Neural cell (in vitro differentiated cells): Measurements from ENCODE around the gene VPS8.

ENCODE experiments used
- EP300 ChIP-seq: fragments of 450-650 bp; conservative IDR thresholded peaks from 2 replicates; pipeline ENCODE4 v1.6.1; 2014; ENCODE audit warnings: antibody characterized with exemption, mild to moderate bottlenecking, moderate library complexity; ENCODE audit not compliant: poor library complexity, severe bottlenecking
- EZH2 ChIP-seq: fragments of 200-600, 300-800 bp; shearing (Covaris generic), sonication (generic); IDR thresholded peaks from 2 replicates; pipeline ENCODE4 v1.6.1; 2014; ENCODE audit warnings: antibody characterized with exemption, low read length, borderline replicate concordance, mild to moderate bottlenecking; ENCODE audit not compliant: insufficient read depth, poor library complexity, severe bottlenecking
- MXI1 ChIP-seq: fragments of 450-650 bp; conservative IDR thresholded peaks from 2 replicates; pipeline ENCODE4 v1.6.1; 2014; ENCODE audit warnings: antibody characterized with exemption, mild to moderate bottlenecking; ENCODE audit not compliant: poor library complexity, severe bottlenecking
- POLR2AphosphoS5 ChIP-seq: IDR thresholded peaks from 2 replicates; pipeline ENCODE4 v1.6.1; 2012
- RAD21 ChIP-seq: fragments of 450-650 bp; conservative IDR thresholded peaks from 2 replicates; pipeline ENCODE4 v1.6.1; 2014; ENCODE audit warnings: antibody characterized with exemption, mild to moderate bottlenecking, moderate library complexity
- SMC3 ChIP-seq: fragments of 450-650 bp; conservative IDR thresholded peaks from 2 replicates; pipeline ENCODE4 v1.6.1; 2014; ENCODE audit warnings: antibody characterized with exemption, mild to moderate bottlenecking, moderate library complexity; ENCODE audit not compliant: poor library complexity
- TAF1 ChIP-seq: IDR thresholded peaks from 2 replicates; pipeline ENCODE4 v1.6.1; 2012; ENCODE audit warnings: low read depth
- TF ChIP-seq, protein P1 (sequence below): fragments of 450-650 bp; IDR thresholded peaks from 2 replicates; pipeline ENCODE4 v1.5.1; 2014; ENCODE audit warnings: antibody characterized with exemption, mild to moderate bottlenecking, moderate library complexity; ENCODE audit not compliant: poor library complexity, severe bottlenecking
- TF ChIP-seq, protein P2 (sequence below): IDR thresholded peaks from 2 replicates; pipeline ENCODE4 v1.6.1; 2012; ENCODE audit warnings: borderline replicate concordance

DNA sequence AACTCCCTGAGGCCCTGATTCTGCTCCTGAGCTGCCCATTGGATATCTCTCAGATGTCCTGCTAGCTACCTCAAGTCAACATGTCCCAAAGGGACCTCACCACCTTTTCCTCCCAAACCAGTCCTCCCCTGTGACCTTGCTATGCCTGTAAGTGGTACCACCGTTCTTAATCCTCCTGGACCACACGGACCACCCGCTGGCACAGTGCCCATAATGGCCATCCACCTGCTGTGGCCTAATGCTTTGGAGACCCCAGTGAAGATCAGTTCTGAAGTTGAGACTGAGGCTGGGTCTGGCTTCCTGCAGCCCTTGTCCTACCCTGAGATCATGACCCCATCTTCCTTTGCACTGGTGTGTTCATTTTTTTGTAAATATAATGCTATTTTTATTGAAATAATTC lies 15.0 kb upstream of the VPS8 start:
- no peak for TF ChIP-seq RAD21
- TF ChIP-seq, protein P1, sequence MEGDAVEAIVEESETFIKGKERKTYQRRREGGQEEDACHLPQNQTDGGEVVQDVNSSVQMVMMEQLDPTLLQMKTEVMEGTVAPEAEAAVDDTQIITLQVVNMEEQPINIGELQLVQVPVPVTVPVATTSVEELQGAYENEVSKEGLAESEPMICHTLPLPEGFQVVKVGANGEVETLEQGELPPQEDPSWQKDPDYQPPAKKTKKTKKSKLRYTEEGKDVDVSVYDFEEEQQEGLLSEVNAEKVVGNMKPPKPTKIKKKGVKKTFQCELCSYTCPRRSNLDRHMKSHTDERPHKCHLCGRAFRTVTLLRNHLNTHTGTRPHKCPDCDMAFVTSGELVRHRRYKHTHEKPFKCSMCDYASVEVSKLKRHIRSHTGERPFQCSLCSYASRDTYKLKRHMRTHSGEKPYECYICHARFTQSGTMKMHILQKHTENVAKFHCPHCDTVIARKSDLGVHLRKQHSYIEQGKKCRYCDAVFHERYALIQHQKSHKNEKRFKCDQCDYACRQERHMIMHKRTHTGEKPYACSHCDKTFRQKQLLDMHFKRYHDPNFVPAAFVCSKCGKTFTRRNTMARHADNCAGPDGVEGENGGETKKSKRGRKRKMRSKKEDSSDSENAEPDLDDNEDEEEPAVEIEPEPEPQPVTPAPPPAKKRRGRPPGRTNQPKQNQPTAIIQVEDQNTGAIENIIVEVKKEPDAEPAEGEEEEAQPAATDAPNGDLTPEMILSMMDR, result no peak
- no peak for TF ChIP-seq SMC3
- no peak for TF ChIP-seq EZH2
- no peak for TF ChIP-seq POLR2AphosphoS5
- TF ChIP-seq EP300, result no peak
- TF ChIP-seq MXI1, result no peak
- TF ChIP-seq, protein P2, sequence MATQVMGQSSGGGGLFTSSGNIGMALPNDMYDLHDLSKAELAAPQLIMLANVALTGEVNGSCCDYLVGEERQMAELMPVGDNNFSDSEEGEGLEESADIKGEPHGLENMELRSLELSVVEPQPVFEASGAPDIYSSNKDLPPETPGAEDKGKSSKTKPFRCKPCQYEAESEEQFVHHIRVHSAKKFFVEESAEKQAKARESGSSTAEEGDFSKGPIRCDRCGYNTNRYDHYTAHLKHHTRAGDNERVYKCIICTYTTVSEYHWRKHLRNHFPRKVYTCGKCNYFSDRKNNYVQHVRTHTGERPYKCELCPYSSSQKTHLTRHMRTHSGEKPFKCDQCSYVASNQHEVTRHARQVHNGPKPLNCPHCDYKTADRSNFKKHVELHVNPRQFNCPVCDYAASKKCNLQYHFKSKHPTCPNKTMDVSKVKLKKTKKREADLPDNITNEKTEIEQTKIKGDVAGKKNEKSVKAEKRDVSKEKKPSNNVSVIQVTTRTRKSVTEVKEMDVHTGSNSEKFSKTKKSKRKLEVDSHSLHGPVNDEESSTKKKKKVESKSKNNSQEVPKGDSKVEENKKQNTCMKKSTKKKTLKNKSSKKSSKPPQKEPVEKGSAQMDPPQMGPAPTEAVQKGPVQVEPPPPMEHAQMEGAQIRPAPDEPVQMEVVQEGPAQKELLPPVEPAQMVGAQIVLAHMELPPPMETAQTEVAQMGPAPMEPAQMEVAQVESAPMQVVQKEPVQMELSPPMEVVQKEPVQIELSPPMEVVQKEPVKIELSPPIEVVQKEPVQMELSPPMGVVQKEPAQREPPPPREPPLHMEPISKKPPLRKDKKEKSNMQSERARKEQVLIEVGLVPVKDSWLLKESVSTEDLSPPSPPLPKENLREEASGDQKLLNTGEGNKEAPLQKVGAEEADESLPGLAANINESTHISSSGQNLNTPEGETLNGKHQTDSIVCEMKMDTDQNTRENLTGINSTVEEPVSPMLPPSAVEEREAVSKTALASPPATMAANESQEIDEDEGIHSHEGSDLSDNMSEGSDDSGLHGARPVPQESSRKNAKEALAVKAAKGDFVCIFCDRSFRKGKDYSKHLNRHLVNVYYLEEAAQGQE, result no peak
- TF ChIP-seq TAF1, result no peak
